B cell (primary cell): ENCODE data around the gene CDCA8. TPM values are rescaled to one million over a fixed set of nuclear protein-coding genes. Genes with fewer than 3 reads are reported as not detected.

Source experiments
- ATAC-seq: fragments of 200-7000 bp; cut with Tn5 transposase; one replicate; pipeline ENCODE4 v1.10.0; 2021; ENCODE audit warnings: low read depth, mild to moderate bottlenecking, moderate number of reproducible peaks, moderate library complexity
- CTCF ChIA-PET: fragments of 350-600 bp; sonication (Branson Sonifier 250); formaldehyde crosslinking; loops from one replicate; lab custom pipeline; 2021; ENCODE audit warnings: antibody characterized with exemption, inconsistent platforms; lab: Charles Lee
- POLR2A ChIA-PET: fragments of 350-600 bp; sonication (Branson Sonifier 250); formaldehyde crosslinking; loops from one replicate; lab custom pipeline; 2021; ENCODE audit warnings: antibody characterized with exemption; lab: Charles Lee
- DNase-seq: peaks from one replicate; pipeline ENCODE4 v3.0.0; 2013
- H2AFZ ChIP-seq: 2 replicates; pipeline ENCODE4 v1.6.1; 2012; ENCODE audit warnings: mild to moderate bottlenecking, low read depth, low read length; ENCODE audit not compliant: insufficient read depth, poor library complexity, severe bottlenecking
- H3K27ac ChIP-seq, 2 donors: 1 replicate in 1 of 2; 2 replicates in 1 of 2; pipeline ENCODE4 v1.5.1; 2012 to 2013; ENCODE audit warnings: low read length in 2 of 2, mild to moderate bottlenecking in 2 of 2, moderate library complexity in 1 of 2
- H3K27me3 ChIP-seq, 4 experiments: fragments of 200-600 bp in 1 of 4; sonication (generic) in 1 of 4; replicated peaks in 1 of 4; 1 replicate in 2 of 4; 2 replicates in 2 of 4; pipeline versions ENCODE4 v1.6.1 to v1.7.0; 2013 to 2016; ENCODE audit warnings: low read length in 3 of 4, mild to moderate bottlenecking in 2 of 4, mixed read lengths in 1 of 4, moderate library complexity in 1 of 4; ENCODE audit not compliant: insufficient read depth in 4 of 4, control insufficient read depth in 3 of 4; ENCODE audit errors: control extremely low read depth in 1 of 4
- H3K36me3 ChIP-seq, 2 experiments: replicated peaks in 1 of 2; 1 replicate in 1 of 2; 2 replicates in 1 of 2; pipeline versions ENCODE4 v1.6.1 to v1.7.1; 2013; ENCODE audit warnings: low read length in 1 of 2; ENCODE audit not compliant: insufficient read depth in 2 of 2, control insufficient read depth in 1 of 2; ENCODE audit errors: control extremely low read depth in 1 of 2, extremely low read depth in 1 of 2
- H3K4me1 ChIP-seq, 2 donors: fragments of 200-600 bp in 1 of 2; sonication (generic) in 1 of 2; 1 replicate in 1 of 2; 2 replicates in 1 of 2; pipeline versions ENCODE4 v1.5.1 to v1.6.1; 2013 to 2017; ENCODE audit warnings: low read length in 2 of 2; ENCODE audit not compliant: control insufficient read depth in 2 of 2, insufficient read depth in 2 of 2
- H3K4me2 ChIP-seq: replicated peaks from 2 replicates; pipeline ENCODE3; 2012; ENCODE audit warnings: mild to moderate bottlenecking, low read depth, low read length; ENCODE audit not compliant: poor library complexity, severe bottlenecking
- H3K4me3 ChIP-seq, 5 experiments: fragments of 200-600 bp in 1 of 5; sonication (generic) in 1 of 5; 1 replicate in 3 of 5; 2 replicates in 2 of 5; pipeline versions ENCODE4 v1.5.1 to v1.7.0; 2011 to 2016; ENCODE audit warnings: low read length in 4 of 5, mild to moderate bottlenecking in 4 of 5, low read depth in 2 of 5, control low read depth in 1 of 5, moderate library complexity in 1 of 5; ENCODE audit not compliant: insufficient read depth in 1 of 5; ENCODE audit errors: control extremely low read depth in 1 of 5, extremely low read depth in 1 of 5
- H3K79me2 ChIP-seq: fragments of 200-600 bp; sonication (generic); one replicate; pipeline ENCODE4 v1.6.0; 2016; ENCODE audit warnings: low read length; ENCODE audit not compliant: control insufficient read depth, insufficient read depth
- H3K9ac ChIP-seq: fragments of 200-600 bp; sonication (generic); 2 replicates; pipeline ENCODE4 v1.6.1; 2017; ENCODE audit warnings: mild to moderate bottlenecking, low read length, moderate library complexity
- H3K9me3 ChIP-seq, 3 donors: one replicate each; pipeline versions ENCODE4 v1.6.1 to v1.7.1; 2013; ENCODE audit warnings: low read length in 2 of 3; ENCODE audit not compliant: control insufficient read depth in 2 of 3, insufficient read depth in 1 of 3; ENCODE audit errors: control extremely low read depth in 1 of 3
- H4K20me1 ChIP-seq: 2 replicates; pipeline ENCODE4 v1.6.0; 2012; ENCODE audit warnings: mild to moderate bottlenecking, low read length; ENCODE audit not compliant: insufficient read depth, control insufficient read depth, poor library complexity, severe bottlenecking
- H3K27ac Mint-ChIP-seq: one replicate; pipeline ENCODE4 v1.8.0; 2021; ENCODE audit warnings: mixed read lengths
- H3K27me3 Mint-ChIP-seq: one replicate; pipeline ENCODE4 v1.8.0; 2021; ENCODE audit warnings: mixed read lengths
- H3K4me1 Mint-ChIP-seq: one replicate; pipeline ENCODE4 v1.8.0; 2021; ENCODE audit warnings: mixed read lengths
- H3K4me3 Mint-ChIP-seq: one replicate; pipeline ENCODE4 v1.8.0; 2021; ENCODE audit warnings: mixed read lengths
- H3K9me3 Mint-ChIP-seq: one replicate; pipeline ENCODE4 v1.8.0; 2022; ENCODE audit warnings: mixed read lengths; ENCODE audit not compliant: insufficient read depth
- EZH2 ChIP-seq: IDR thresholded peaks from 2 replicates; pipeline ENCODE4 v1.6.1; 2012; ENCODE audit warnings: borderline replicate concordance, low read depth, mild to moderate bottlenecking, moderate library complexity, low read length; ENCODE audit not compliant: insufficient read depth, poor library complexity, severe bottlenecking
- WGBS: methylation state at CpG from one replicate; pipeline ENCODE4 v1.1.5; 2013; ENCODE audit warnings: missing lambda C conversion rate; ENCODE audit not compliant: insufficient coverage; 5-methylcytosine and 5-hydroxymethylcytosine counted together
- intact Hi-C: fragments of 100-400 bp; cut with micrococcal nuclease; formaldehyde crosslinking; loops from one replicate; pipeline ENCODE4 v1.10.0; 2022
- polyA plus RNA-seq: library from polyadenylated mRNA; depleted of rRNA; stranded (reverse); fragments of >200 nt; gene quantifications from 2 replicates; pipeline ENCODE4 v1.2.3, GENCODE V29; 2012
- total RNA-seq, 2 donors: library from RNA; stranded (reverse); fragments of 120-200 nt in 1 of 2; gene quantifications; 1 replicate in 1 of 2; 2 replicates in 1 of 2; pipeline versions ENCODE4 v1.2.3 to v1.2.4, GENCODE V29; 2013 to 2022
- TF ChIP-seq, protein P1 (sequence below): fragments of 200-600 bp; IDR thresholded peaks from one replicate; pipeline ENCODE4 v1.8.0; 2022; ENCODE audit warnings: antibody characterized with exemption, mild to moderate bottlenecking

CDCA8 gene
- total and polyA plus RNA-seq, 2 donors (not counting 1 experiment from before 2014, with no cell fraction given) = 1.3 to 1.6 TPM

- Histone ChIP-seq H3K27ac (no peak overlapping the region), H3K36me3 (no peaks in the 10 kb centered on the region), H2AFZ (no peak overlapping the region), H3K27me3 (peaks cover 0 to 23% (median 11%) of the 10 kb centered on the region in 4 experiments), H3K79me2 (no peaks in the 10 kb centered on the region), H3K4me3 (no peak overlapping the region), H3K4me1 (peaks cover 6 to 11% of the 10 kb centered on the region in 2 donors), H4K20me1 (no peaks in the 10 kb centered on the region), H3K4me2 (no peak overlapping the region), H3K9ac (no peak overlapping the region), H3K9me3 (peaks cover 0 to 5% (median 0%) of the 10 kb centered on the region in 3 donors)
- POLR2A ChIA-PET = no interaction called here
- ATAC-seq (no peak), DNase-seq (no peak)
- Mint-ChIP-seq H3K9me3 (peaks cover 3% of the 10 kb centered on the region), H3K27ac (no peak overlapping the region), H3K4me1 (peaks cover 10% of the 10 kb centered on the region), H3K4me3 (no peak overlapping the region), H3K27me3 (peaks cover 39% of the 10 kb centered on the region)
- no peak for TF ChIP-seq EZH2
- TF ChIP-seq, protein P1, sequence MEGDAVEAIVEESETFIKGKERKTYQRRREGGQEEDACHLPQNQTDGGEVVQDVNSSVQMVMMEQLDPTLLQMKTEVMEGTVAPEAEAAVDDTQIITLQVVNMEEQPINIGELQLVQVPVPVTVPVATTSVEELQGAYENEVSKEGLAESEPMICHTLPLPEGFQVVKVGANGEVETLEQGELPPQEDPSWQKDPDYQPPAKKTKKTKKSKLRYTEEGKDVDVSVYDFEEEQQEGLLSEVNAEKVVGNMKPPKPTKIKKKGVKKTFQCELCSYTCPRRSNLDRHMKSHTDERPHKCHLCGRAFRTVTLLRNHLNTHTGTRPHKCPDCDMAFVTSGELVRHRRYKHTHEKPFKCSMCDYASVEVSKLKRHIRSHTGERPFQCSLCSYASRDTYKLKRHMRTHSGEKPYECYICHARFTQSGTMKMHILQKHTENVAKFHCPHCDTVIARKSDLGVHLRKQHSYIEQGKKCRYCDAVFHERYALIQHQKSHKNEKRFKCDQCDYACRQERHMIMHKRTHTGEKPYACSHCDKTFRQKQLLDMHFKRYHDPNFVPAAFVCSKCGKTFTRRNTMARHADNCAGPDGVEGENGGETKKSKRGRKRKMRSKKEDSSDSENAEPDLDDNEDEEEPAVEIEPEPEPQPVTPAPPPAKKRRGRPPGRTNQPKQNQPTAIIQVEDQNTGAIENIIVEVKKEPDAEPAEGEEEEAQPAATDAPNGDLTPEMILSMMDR = no peak
- no CpG with 5 or more reads among the region's 1 CpG for WGBS
- intact Hi-C loops = no loop called here
- CTCF ChIA-PET = no interaction called here
Observed at GRCh38 chr1:37748565-37748964, 56.2 kb downstream of the CDCA8 start.

DNA sequence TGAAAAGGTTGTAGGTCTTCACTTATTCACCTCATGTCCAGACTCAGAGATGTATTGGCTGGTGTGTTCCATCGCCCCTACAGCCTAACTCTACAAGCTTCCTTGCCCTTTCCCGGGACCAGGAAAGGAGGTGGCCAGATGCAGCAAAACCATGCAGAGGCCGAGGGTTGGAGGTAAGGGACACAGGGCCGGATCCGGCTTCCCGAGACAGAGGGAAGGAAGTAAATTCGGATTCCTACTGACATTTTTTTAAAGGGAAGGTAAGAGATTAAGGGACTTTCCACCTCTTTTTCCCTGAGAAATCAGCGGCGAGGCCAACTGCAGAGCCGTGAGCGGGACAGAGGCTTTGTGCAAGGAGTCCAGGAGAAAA, 59.9 kb downstream of the CDCA8 start:
- peaks cover 6 to 18% of the 10 kb centered on the region in 2 donors for H3K4me1 ChIP-seq
- no peak overlapping the region for H3K27ac Mint-ChIP-seq
- no peaks in the 10 kb centered on the region for H3K79me2 ChIP-seq
- DNase-seq = peak; percentile 13
- H3K27ac ChIP-seq = no peak overlapping the region
- peak overlapping the region in 1 of 5 experiments; percentile 17 for H3K4me3 ChIP-seq
- peaks cover 12% of the 10 kb centered on the region for H3K4me1 Mint-ChIP-seq
- WGBS = 19% methylated on average over 7 of the region's 11 CpGs
- peaks cover 0 to 4% (median 0%) of the 10 kb centered on the region in 3 donors for H3K9me3 ChIP-seq
- ChIA-PET CTCF (no interaction called here), POLR2A (no interaction called here)
- TF ChIP-seq, protein P1 = no peak
- no peak for TF ChIP-seq EZH2
- H3K9ac ChIP-seq = no peak overlapping the region
- H3K36me3 ChIP-seq = no peaks in the 10 kb centered on the region
- H3K4me3 Mint-ChIP-seq = peak overlapping the region; percentile 79
- ATAC-seq = no peak
- H2AFZ ChIP-seq = peak overlapping the region; percentile 38
- no peaks in the 10 kb centered on the region for H3K9me3 Mint-ChIP-seq
- intact Hi-C loops = no loop called here
- H3K4me2 ChIP-seq = peak overlapping the region; percentile 71
- H3K27me3 Mint-ChIP-seq = peaks cover 29% of the 10 kb centered on the region
- H4K20me1 ChIP-seq = no peaks in the 10 kb centered on the region
- peaks cover 0 to 37% (median 16%) of the 10 kb centered on the region in 4 experiments for H3K27me3 ChIP-seq
